DND-41 (cell line): ENCODE results near the gene AFAP1L1.

Experiments
- ATAC-seq: fragments of 200-7000 bp; cut with Tn5 transposase; 3 replicates; pipeline ENCODE4 v1.9.1; 2021; ENCODE audit warnings: low read depth; ENCODE audit not compliant: insufficient read depth
- DNase-seq: peaks from one replicate; pipeline ENCODE4 v3.0.0-alpha.2; 2020
- H2AFZ ChIP-seq: 2 replicates; pipeline ENCODE4 v1.6.0; 2012; ENCODE audit warnings: low read depth, low read length
- H3K27ac ChIP-seq: 2 replicates; pipeline ENCODE4 v1.5.1; 2012; ENCODE audit warnings: low read length, inconsistent platforms
- H3K27me3 ChIP-seq: fragments of 200-600 bp; sonication (generic); 2 replicates; pipeline ENCODE4 v1.6.0; 2012; ENCODE audit warnings: low read length, mild to moderate bottlenecking, inconsistent platforms; ENCODE audit not compliant: insufficient read depth, poor library complexity
- H3K36me3 ChIP-seq: 2 replicates; pipeline ENCODE4 v1.5.1; 2012; ENCODE audit warnings: low read length, inconsistent platforms; ENCODE audit not compliant: insufficient read depth
- H3K4me1 ChIP-seq: 2 replicates; pipeline ENCODE4 v1.5.1; 2012; ENCODE audit warnings: mild to moderate bottlenecking, low read length; ENCODE audit not compliant: insufficient read depth
- H3K4me2 ChIP-seq: 2 replicates; pipeline ENCODE4 v1.6.0; 2012; ENCODE audit warnings: mild to moderate bottlenecking, moderate library complexity, low read length, inconsistent platforms; ENCODE audit not compliant: insufficient read depth
- H3K4me3 ChIP-seq, 2 experiments: fragments of 200-600 bp in 1 of 2; shearing (Covaris generic) in 1 of 2; 2 replicates each; pipeline ENCODE4 v1.5.1; 2012 to 2016; ENCODE audit warnings: inconsistent platforms in 2 of 2, low read length in 2 of 2, mild to moderate bottlenecking in 2 of 2, low read depth in 1 of 2, moderate library complexity in 1 of 2
- H3K79me2 ChIP-seq: 2 replicates; pipeline ENCODE4 v1.6.0; 2012; ENCODE audit warnings: low read length, inconsistent platforms; ENCODE audit not compliant: insufficient read depth
- H3K9ac ChIP-seq: 2 replicates; pipeline ENCODE4 v1.6.0; 2012; ENCODE audit warnings: low read depth, mild to moderate bottlenecking, inconsistent platforms, low read length, moderate library complexity
- H3K9me3 ChIP-seq: 2 replicates; pipeline ENCODE4 v1.5.1; 2012; ENCODE audit warnings: low read length, moderate library complexity, mild to moderate bottlenecking, inconsistent platforms; ENCODE audit not compliant: insufficient read depth, severe bottlenecking
- H4K20me1 ChIP-seq: 2 replicates; pipeline ENCODE4 v1.6.0; 2012; ENCODE audit warnings: low read length; ENCODE audit not compliant: insufficient read depth
- CTCF ChIP-seq: IDR thresholded peaks from 2 replicates; pipeline ENCODE4 v1.5.1; 2012; ENCODE audit warnings: borderline replicate concordance, low read length, moderate library complexity, mild to moderate bottlenecking; ENCODE audit not compliant: poor library complexity, severe bottlenecking; ENCODE audit errors: extremely low read depth
- EZH2 ChIP-seq: IDR thresholded peaks from 3 replicates; pipeline ENCODE4 v1.6.1; 2012; ENCODE audit warnings: borderline replicate concordance, low read depth, mild to moderate bottlenecking, moderate library complexity, low read length, inconsistent platforms; ENCODE audit not compliant: severe bottlenecking

The AFAP1L1 gene

GRCh38 chr5:149257889-149258705, 13.6 kb upstream of the AFAP1L1 start:
- no peaks in the 10 kb centered on the region for H3K4me1 ChIP-seq
- H3K4me2 ChIP-seq, result no peak overlapping the region
- H3K36me3 ChIP-seq, result no peaks in the 10 kb centered on the region
- H3K27me3 ChIP-seq, result no peaks in the 10 kb centered on the region
- no peak overlapping the region for H2AFZ ChIP-seq
- H3K27ac ChIP-seq, result no peak overlapping the region
- H4K20me1 ChIP-seq, result no peaks in the 10 kb centered on the region
- H3K9me3 ChIP-seq, result no peaks in the 10 kb centered on the region
- no peak for TF ChIP-seq EZH2
- no peaks in the 10 kb centered on the region for H3K79me2 ChIP-seq
- ATAC-seq (no peak), DNase-seq (no peak)
- no peak overlapping the region for H3K4me3 ChIP-seq
- no peak overlapping the region for H3K9ac ChIP-seq

DNA sequence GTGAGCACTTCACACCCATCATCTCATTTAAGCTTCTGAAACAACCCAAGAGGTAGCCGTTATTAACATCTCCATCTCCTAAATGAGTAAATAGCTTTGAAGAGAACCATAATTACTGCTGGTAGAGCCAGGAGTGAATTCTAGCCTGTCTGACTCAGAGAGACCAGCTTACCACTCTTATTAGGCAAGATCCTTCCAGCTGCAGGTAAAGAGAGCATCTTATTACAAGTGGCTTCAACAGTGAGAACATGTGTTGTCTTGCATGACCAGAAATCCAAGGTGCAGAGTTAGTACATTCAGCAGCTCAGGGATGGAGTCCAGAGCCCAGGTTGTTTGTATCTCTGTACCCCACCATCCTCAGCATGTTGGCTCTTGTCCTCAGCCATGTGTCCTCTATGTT, 10.9 kb upstream of the AFAP1L1 start:
- Histone ChIP-seq H3K27ac (no peak overlapping the region), H3K9me3 (no peaks in the 10 kb centered on the region), H4K20me1 (no peaks in the 10 kb centered on the region), H3K9ac (no peak overlapping the region), H3K4me2 (no peak overlapping the region), H3K27me3 (no peaks in the 10 kb centered on the region), H3K4me1 (no peaks in the 10 kb centered on the region), H3K79me2 (no peaks in the 10 kb centered on the region), H3K4me3 (no peak overlapping the region), H3K36me3 (no peaks in the 10 kb centered on the region), H2AFZ (no peak overlapping the region)
- DNase-seq, result no peak
- TF ChIP-seq CTCF (no peak), EZH2 (no peak)
- ATAC-seq, result no peak

DNA sequence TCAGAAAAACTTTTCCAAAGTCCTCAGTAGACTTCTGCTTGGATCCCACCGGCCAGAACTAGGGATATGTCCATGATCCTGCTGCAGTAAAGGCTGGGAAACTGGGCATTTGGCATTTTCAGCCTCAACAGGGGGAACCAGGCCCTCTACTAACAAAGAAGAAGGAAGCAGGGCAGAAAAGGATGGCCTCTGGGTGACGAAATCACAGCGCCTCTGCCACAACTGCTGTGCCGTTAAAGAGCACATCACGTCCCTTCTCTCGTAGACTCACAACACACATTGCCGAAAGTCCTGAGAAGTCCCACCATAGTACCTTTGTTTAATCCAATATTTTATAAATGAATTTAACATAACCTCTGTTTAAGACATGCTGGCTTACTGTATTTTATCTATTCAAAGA, 10.4 kb upstream of the AFAP1L1 start:
- no peaks in the 10 kb centered on the region for H3K27me3 ChIP-seq
- TF ChIP-seq CTCF (no peak), EZH2 (no peak)
- no peak overlapping the region for H3K4me3 ChIP-seq
- H3K27ac ChIP-seq, result no peak overlapping the region
- H3K9me3 ChIP-seq, result no peaks in the 10 kb centered on the region
- H2AFZ ChIP-seq, result no peak overlapping the region
- H3K4me1 ChIP-seq, result no peaks in the 10 kb centered on the region
- H3K36me3 ChIP-seq, result no peaks in the 10 kb centered on the region
- H3K4me2 ChIP-seq, result no peak overlapping the region
- H3K79me2 ChIP-seq, result no peaks in the 10 kb centered on the region
- no peak for DNase-seq
- no peaks in the 10 kb centered on the region for H4K20me1 ChIP-seq
- H3K9ac ChIP-seq, result no peak overlapping the region
- no peak for ATAC-seq

- Histone ChIP-seq H3K4me3 (no peak overlapping the region), H3K4me2 (no peak overlapping the region), H3K36me3 (no peaks in the 10 kb centered on the region), H3K79me2 (no peaks in the 10 kb centered on the region), H3K27ac (no peak overlapping the region), H3K9ac (no peak overlapping the region), H3K4me1 (no peaks in the 10 kb centered on the region), H4K20me1 (no peaks in the 10 kb centered on the region), H3K9me3 (no peaks in the 10 kb centered on the region), H2AFZ (no peak overlapping the region), H3K27me3 (no peaks in the 10 kb centered on the region)
- ATAC-seq (no peak), DNase-seq (no peak)
- no peak for TF ChIP-seq EZH2
- TF ChIP-seq CTCF, result no peak
Observed at GRCh38 chr5:149262315-149262714, 9.3 kb upstream of the AFAP1L1 start.
